ENCODE results near the gene RBM24.

Gene RBM24

DNA sequence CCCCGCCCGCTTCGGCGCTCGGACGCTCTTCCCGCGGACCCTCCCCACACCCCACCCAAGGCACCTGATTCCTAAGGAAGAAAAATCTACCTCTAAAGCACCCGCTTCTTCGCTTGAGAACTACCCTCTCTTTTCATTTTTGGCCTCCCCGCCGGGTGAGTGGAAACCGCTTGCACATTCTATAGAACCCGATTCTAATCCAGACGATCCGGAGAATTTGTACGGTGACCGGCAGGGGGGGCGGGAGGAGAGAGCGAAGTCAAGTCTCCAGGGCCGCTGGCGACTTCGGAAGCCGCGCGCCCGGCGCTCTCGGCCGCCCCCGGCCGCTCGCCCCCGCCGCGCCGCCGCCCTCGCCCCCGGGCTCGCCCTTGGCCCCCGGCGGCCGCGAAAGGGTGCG is at the start of gene RBM24:
TSS of gene RBM24 (plus strand) at position 262 of the 397 bp plus-strand sequence. CDS start 221 bp downstream, outside the sequence.
- peak; percentile 45 for DNase-seq
- peak; percentile 28 for ATAC-seq

DNA sequence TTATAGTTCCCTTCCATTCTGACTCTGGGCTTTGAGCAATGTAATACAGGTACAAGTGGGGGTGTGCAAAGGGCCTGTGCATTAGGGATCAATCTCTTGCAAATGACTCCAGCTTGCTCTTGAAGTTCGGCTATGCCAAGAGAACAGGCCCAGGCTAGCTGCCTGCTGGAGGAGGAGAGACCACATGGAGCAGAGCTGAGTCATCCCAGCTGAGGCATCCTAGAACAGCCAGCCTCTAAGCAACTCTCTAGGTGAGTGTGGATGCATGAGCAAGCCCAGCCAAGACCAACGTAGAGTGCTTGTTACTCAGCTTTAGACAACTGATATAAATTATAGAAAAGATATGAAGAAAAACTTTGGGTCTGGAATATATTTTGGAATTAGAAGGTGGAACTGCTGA is 47.6 kb upstream of the RBM24 start:
- DNase-seq = no peak
- no peak for ATAC-seq

DNA sequence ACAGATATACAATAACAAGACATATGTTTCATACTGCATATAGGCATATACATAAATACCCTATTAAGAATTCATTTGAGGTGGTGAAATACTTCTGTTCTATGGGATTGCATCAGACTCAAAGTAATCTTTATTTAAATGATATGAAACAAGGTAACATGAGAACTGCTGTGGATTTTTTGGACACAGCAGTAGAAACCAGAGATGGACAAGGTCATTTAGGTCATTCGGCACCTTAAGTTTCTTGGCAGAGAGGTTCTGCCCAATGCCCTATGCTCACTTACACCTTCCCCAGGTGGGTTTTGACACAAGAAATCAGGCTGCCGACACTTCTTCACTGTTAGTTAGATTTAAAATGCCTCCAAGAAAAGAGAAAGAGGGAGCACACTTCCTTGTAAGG is 43.9 kb upstream of the RBM24 start:
- DNase-seq (no peak), ATAC-seq (no peak)

DNA sequence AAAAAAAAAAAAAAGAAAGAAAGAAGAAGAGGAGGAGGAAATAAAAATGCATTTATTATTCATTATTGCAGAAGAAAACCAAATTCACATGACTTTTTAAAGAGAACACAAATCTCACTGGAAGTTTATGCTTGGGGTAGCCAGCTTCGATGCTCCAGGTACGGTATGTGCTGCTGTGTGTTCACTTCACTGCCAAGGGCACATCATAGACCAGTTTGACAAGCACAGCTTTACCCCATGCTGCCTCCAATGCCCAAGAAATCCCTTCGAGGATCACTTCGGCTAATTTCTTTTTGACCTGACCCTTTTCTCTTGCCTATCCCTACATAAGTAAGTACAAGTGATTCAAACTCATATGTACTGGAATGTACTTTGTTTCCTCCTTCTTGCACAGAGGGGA is 41.9 kb upstream of the RBM24 start:
- DNase-seq (no peak), ATAC-seq (no peak)

DNA sequence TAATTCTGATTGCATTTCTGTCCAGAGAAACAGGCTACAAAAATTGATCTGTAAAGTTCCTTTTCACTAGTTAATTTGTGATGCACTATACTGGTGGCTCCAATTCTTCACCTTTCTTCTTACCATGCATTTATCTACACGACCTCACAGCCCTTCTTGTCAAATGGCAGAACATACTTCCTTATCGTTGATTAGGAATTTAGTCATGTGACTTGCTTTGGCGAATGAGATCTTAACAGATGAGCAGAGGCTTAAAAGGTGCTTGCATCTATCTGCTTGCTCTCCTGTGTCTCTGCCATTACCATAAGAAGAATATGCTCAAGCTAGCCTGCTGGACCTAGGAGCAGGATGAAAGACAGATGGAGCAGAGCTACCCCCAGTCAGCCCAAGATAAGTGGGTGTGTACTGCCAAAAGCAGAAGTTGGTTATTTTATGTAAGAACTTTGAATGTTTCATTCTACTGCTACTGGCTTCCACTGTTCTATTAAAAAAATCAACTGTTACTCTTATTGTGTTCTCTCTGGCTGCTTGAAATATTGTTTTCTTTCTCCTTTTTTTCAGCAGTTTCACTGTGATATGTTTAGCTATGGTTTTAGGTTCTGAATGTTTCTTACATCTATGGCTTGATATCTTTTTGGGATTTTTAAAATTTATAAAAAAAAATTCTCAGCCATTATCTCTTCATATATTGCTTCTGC is 40.2 kb upstream of the RBM24 start:
- ATAC-seq (no peak), DNase-seq (no peak)

DNA sequence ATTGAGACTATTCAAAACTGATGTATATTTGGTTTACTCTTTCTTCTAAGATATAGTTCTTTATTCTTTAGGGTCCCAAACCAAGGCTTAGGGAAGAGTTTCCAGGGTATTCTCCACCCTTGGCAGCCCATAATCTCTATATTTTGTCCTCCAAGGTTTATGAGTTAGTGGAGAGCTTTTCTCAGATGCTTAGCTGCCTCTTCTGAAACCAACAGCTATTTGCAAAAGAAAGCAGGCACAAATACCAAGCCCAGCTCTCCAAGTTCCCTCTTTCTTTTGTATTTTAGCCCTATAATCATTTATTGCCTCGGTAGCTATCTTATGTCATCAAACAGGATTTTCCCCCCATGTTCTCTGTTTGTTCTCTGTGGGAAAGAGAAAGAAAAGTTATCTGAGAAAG is 39.1 kb upstream of the RBM24 start:
- ATAC-seq = no peak
- no peak for DNase-seq

DNA sequence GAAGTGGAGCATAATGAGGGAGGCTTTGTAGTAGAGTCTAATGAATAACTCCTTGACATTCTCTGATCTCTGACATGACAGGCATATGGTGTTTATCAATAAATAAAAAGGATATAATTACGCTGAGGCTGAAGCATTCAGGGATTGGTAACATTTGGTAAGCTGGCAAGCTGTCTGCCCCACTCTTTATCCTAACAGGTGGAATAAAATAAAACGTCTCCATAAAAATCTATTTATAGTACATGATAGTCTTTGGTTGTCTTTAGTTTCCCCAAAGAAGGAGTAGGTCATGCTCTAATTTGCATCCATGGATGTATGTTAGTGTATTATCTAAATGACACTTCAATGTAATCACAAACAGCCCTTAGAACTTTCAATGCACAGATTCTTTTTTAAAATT is 30.9 kb upstream of the RBM24 start:
- DNase-seq (no peak), ATAC-seq (no peak)

DNA sequence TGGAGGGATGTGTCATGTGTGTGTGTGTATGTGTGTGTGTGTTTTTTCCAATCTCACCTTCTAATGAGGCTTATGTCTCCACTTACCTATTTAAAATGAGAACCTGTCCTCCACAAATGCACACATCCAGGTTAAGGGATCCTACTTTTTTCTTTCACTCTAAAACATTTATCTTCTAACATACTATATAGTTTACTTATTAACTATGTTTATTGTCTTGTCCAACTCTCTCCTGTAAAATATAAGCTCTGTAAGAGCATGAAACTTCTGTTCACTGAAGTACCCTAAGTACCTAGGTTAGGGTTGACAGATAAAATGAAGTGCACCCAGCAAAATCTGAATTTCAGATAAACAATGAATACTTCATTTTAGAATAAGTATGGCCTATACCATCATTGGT is 29.2 kb upstream of the RBM24 start:
- no peak for ATAC-seq

DNA sequence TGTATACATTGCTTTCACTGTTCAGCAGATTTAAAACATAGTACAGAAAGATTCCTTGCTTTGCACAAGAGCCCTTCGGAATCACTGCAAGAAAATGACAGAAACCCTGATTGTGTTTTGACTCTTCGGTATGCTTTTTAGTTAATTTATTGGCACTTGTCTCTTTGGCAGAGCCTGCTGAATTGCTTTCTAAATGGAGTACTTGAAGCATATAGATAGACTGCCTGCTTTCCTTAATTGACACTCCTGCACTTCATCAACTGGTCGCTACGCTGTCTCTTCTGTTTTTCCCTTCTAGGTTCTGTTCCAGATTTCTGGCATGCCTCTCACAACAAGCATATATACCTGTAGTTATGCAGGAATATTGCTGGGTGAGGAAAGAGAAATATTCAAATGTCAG is 22.4 kb upstream of the RBM24 start:
- DNase-seq = no peak
- no peak for ATAC-seq

More for the DNA sequence above, 29.2 kb upstream of the RBM24 start:
- DNase-seq = no peak

DNA sequence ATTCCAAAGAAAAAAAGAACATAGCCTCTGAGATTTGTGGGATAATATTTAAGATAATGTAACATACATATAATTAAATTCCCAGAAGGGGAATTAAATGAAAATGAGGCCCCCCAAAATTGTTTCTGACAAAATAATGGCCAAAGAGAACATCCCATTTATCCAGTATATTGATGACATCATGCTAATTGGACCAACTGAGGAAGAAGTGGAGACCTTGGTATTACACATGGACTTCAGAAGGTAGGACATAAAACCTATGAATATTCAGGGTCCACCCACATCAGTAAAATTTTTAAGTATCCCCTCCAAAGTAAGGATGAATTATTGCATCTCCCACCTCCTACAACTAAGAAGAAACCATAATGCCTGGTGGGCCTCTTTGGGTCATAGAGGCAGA is 15.6 kb upstream of the RBM24 start:
- no peak for ATAC-seq

DNA sequence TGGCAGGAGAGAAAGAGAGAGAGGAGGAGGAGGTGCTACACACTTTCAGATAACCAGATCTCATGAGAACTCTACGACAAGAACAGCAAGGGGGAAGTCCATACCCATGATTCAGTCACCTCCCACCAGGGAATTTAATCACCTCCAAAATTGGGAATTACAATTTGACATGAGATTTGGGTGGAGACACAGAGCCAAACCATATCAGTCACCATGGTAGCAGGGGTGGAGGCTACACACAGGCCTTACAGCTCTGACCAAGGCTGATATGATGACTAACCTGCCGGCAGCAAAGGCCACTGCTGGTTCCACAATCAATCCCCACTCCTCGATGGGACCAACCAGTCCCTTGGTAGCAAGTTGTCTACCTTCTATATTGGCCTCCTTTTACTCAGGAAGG is 13.6 kb upstream of the RBM24 start:
- peak; percentile 14 for ATAC-seq

More for the DNA sequence above, 15.6 kb upstream of the RBM24 start:
- no peak for DNase-seq

DNA sequence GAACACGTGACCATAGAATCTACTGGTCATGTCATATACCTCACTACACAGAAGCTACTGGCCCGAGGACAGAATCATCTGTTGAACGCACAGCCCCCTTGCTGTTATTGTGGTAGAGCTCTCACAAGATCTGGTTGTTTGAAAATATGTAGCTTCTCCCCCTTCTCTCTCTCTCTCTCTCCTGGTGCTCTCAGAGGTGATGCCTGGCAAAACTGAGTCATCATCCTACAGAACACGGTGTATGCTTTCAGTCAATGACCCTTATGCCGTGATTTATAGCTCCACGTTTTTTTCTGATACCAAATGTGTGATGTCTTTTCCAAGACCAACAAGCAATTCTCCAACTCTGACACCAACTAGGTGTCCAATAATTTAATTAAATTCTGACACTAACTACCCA is 13.0 kb upstream of the RBM24 start:
- no peak for DNase-seq
- ATAC-seq = no peak

More for the DNA sequence above, 13.6 kb upstream of the RBM24 start:
- no peak for DNase-seq

DNA sequence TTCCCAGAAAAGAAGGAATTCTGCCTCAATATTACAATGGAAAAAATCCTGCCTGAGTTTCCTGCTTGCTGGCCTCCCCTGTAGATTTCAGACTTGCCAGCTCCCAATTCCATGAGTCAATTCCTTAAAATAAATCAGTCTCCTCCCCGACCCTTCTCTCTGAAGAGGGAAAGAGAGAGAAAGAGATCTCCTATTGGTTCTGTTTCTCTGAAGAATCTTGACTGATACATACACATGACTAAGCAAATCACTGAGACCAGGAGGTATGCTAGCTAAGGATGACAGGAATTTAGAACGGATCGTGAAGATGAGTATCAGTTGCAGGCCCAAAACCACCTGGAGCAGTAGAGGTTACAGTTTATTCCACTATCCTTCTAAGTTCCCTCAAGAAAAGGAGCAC is 11.3 kb upstream of the RBM24 start:
- ATAC-seq = no peak
- DNase-seq = no peak

DNA sequence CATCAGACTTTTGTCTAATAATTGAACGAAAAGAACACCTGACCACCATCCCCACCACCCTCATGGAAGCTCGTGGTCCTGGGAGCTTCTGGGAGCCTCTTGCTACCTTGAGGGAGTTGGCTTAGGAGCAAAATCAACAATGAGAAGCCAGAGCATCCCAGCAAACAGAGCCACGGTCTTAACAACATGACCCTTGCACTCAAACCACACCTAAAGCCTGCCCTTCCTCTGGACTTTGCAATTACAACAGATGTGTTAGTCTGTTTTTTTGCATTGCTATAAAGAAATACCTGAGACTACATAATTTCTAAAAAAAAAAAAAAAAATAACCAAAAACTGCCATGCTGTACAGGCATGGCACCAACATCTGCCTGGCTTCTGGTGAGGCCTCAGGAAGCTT is 9.5 kb upstream of the RBM24 start:
- ATAC-seq (no peak), DNase-seq (no peak)

DNA sequence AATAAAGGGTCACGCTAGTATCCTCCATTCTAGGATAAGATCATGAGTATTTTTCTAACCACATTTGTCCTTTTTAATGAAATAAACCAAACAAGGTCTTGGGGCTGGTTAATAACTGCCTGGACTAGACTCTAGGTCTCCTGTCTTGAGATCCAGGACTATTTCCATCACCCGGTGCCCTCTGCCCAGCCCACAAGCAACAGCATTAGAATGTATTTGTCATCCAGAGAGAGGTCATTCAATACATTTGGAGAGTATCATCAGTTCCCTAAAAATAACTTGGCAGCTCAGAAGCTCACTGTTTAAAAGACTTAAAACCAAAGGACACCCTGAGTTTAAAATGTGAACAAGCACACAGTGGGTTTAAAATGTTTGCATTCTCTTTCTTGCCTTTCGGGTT is 4.4 kb upstream of the RBM24 start:
- DNase-seq = no peak
- ATAC-seq = no peak

DNA sequence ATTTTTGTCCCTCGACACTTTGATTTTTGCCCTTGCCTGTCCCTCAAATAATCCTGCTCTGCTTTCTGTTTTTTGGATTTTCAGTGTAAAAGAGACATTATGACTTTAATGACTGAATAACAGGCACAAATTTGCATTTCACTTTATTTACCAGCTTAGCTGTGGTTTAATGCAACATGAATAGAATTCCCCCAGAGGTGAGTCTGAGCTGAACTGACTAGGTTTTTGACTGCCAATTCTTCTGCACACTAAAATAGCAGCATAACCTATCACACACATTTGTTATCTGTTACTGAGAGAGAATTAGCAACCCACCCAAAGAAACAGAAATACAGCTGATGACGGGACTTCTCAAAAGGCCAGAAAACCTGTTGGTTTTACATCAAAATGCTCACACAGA is 3.9 kb upstream of the RBM24 start:
- no peak for ATAC-seq

DNA sequence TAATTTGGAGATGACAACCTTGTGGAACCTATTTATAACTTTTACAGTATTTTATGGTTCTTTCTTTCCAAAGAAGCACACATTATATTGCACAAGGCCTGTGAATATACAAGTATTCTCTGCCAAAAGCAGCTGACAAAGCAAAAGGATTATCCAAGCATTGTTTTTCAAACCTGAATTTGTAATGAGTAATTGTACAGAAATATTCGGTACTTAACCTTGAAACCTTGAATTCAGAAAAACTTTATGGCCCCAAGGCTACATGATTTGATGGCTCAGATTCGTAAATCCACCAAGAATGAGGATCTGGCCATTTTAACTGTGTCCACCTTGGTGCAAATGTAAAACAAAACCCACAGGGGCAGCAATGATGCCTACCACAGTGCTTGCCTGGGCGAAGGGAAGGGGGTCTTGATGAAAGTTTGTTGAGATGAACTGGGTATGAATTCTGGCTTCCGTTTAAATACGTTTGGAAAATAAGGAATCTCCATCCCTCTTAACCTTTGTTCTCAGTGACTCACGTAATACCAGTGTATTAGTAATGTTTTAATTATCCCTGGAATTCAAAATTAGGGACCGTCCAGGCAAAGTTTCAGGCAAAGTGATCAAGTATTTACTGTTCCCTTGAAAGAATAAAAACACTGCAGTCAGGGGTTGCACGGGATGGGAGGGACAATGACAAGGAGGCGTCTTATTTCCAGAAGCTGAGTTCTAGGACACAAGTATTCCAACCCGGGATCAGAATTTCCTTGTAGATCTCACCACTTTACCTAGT is 2.7 kb upstream of the RBM24 start:
- DNase-seq = no peak
- no peak for ATAC-seq

More for the DNA sequence above, 3.9 kb upstream of the RBM24 start:
- DNase-seq = no peak

DNA sequence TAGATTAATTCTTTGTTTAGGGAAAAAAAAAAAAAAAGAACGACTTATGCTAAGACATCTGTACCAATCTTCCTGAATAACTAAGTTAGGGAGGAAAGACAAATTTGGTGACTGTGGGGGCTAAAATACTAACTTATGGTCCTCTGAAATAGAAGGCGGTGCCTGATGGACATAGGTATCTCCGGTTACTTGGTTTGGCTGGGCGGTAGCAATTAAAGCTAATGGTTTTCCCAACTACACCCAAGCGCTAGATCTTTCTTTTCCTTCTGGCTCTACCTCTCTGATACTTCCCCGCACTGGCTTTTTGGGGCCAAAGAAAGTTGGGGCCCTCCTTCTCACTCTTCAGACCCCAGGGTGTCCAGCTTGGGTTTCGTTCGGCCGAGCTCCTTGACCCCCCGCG is 1.0 kb upstream of the RBM24 start:
- ATAC-seq (no peak), DNase-seq (no peak)

DNA sequence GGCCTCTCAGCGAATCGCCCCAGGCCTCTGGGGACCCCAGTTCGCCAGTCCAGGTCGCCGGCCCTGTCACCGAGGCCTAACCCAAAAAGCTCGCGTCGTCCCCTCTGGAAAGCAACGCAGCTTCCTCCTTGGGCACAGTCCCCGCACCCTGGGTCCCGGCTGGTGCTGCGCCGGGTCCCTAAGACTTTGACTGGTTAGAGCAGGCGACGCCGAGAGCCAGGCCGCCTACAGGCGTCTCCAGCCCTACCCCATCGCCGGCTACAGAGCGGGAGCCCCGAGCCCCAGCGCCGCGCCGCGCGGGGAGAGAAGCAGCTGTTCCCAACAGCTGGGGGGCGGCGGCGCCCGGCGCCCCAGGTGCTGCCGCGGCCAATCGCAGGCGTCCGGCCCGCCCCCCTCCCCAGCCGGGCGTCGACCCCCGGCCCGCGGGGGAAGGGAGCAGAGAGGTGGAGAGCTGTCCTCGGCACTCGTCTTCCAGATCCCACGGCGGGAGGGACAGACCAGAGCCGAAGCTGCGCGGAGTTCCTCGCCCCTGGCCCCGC is 540 bp upstream of the RBM24 start:
- ATAC-seq (peak; percentile 49), DNase-seq (no peak)

DNA sequence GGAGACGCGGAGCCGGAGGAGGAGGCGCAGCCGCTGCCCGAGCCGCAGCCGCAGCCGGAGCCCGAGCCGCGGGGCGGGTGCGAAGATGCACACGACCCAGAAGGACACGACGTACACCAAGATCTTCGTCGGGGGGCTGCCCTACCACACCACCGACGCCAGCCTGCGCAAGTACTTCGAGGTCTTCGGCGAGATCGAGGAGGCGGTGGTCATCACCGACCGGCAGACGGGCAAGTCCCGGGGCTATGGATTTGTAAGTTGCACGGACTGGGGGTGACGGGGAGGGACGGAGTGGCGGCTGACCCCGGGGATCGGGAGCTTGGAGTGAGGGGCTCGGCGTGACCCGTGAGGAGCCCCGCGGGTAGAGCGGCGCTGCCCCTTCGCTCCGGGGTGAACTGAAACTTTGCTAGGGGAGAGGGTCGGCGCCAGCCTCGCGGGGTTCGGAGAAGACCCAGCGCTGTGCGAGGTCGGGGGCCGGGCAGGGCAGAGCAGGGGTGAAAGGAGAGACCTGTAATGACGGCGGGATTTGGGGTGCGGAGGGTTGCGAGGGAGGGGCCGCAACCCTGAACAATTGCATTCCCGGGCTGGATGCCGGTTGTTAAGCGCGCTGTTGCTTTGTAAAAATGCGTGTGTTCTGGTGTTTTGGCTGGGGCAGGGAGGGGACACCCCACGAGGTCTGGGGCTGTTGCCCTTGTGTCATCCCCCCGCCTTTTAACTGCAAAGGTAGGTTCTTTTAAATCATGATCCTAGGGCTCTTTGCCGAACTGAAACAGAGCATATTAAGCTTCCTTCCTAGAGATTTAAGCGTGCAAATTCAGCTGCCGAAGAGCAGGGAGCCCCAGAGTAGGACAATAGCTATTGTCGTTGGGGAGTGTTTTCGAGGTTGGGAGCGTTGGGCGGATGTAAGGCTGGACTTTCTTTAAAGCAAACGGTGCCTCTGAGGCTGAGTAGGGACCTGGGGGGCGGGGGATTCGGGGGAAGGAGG is 628 bp downstream of the RBM24 start:
- ATAC-seq (no peak), DNase-seq (peak; percentile 5)

DNA sequence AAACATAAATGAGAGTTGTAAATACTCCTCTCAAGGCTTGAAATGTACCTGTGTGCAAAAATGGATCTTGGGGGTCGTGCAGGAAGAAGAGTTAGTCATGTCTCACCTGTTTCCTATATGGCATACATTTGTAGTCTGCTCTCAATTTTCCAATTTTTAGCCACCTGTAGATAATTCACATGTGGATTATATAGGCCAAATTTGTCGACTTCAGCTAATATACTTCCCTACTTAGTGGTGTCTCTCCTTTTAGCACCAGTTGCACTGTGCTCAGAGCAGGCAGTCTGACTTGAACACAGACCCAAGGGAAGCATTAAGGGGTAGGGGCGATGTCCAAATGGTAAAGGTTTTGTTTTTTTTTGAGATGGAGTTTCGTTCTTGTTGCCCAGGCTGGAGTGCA is 1.9 kb downstream of the RBM24 start:
- ATAC-seq (no peak), DNase-seq (no peak)

DNA sequence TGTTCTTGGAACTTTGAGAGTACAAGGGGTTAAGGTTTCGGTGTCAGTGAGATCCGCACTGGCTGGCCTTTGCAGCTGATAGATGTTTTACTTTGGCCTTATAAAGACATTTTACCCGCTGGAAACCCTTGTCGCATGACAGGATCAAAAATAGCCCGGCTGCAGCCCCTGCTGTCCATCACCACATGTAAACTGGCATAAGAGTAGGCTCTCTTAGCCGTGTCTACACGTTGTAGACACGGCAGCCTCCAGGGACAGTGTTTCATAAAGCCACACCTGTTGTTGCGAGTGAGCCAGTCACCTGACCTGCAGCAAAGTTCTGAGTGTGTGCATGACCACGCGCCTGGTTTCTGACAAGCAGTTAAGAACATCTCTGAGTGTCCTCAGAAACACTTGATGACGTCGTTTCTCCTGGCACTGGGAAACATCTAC is 8.5 kb downstream of the RBM24 start:
- DNase-seq (no peak), ATAC-seq (no peak)
